ENCODE measurements around the gene ADH1C.

DNA sequence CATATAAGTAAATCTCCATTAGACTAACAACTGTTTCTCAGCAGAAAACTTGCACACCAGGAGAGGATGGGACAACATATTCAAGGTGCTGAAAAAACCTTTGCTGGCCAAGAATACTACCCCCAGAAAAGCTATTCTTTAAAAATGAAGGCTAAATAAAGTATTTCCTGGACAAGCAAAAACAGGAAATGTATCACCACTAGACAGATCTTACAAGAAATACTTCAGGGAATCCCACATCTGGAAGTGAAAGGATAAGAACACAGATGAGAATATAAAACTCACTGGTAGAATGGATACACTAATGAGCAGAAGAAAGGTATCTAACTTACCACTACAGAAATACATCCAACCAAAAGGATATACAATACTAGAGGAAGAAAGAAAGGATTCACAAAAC is 27.0 kb upstream of the ADH1C start:
- TF ChIP-seq, protein P1, sequence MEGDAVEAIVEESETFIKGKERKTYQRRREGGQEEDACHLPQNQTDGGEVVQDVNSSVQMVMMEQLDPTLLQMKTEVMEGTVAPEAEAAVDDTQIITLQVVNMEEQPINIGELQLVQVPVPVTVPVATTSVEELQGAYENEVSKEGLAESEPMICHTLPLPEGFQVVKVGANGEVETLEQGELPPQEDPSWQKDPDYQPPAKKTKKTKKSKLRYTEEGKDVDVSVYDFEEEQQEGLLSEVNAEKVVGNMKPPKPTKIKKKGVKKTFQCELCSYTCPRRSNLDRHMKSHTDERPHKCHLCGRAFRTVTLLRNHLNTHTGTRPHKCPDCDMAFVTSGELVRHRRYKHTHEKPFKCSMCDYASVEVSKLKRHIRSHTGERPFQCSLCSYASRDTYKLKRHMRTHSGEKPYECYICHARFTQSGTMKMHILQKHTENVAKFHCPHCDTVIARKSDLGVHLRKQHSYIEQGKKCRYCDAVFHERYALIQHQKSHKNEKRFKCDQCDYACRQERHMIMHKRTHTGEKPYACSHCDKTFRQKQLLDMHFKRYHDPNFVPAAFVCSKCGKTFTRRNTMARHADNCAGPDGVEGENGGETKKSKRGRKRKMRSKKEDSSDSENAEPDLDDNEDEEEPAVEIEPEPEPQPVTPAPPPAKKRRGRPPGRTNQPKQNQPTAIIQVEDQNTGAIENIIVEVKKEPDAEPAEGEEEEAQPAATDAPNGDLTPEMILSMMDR (IDR thresholded peaks at IDR 0.05) = no peak
- TF ChIP-seq POLR2A (IDR thresholded peaks at IDR 0.05) (no peak), POLR2AphosphoS5 (IDR thresholded peaks at IDR 0.05) (no peak)

Data from prostate gland (tissue), 2 donors.